Hepatocyte (in vitro differentiated cells): ENCODE measurements around the gene ITPRID2.

ENCODE experiments used
- EZH2 ChIP-seq: fragments of 200-600 bp; sonication (generic); IDR thresholded peaks from 2 replicates; pipeline ENCODE4 v1.6.1; 2016; ENCODE audit warnings: antibody characterized with exemption, mild to moderate bottlenecking, borderline replicate concordance
- EZH2phosphoT487 ChIP-seq: fragments of 200-600 bp; sonication (generic); IDR thresholded peaks from one replicate; pipeline ENCODE4 v1.6.1; 2018; ENCODE audit warnings: antibody characterized with exemption, mild to moderate bottlenecking, low read depth, moderate library complexity; ENCODE audit not compliant: unreplicated experiment, severe bottlenecking
- TF ChIP-seq, protein P1 (sequence below): fragments of 200-600 bp; sonication (generic); IDR thresholded peaks from 2 replicates; pipeline ENCODE4 v1.5.1; 2016; ENCODE audit warnings: antibody characterized with exemption, mild to moderate bottlenecking; ENCODE audit not compliant: poor library complexity

DNA sequence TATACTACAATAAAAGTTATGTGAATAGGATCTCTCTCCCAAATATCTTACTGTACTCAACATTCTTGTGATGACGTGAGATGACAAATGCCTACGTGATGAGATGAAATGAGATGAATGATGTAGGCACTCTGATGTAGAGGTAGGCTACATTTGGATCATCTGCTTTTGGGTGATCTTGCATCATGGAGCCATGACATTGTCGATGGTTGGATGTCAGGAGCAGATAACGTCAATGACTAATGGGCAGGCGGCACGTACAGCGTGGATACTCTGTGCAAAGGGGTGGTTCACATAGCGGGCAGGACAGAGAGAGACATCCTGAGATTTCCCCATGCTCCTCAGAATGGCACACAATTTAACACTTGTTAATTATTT lies 53.4 kb downstream of the ITPRID2 start:
- TF ChIP-seq, protein P1, sequence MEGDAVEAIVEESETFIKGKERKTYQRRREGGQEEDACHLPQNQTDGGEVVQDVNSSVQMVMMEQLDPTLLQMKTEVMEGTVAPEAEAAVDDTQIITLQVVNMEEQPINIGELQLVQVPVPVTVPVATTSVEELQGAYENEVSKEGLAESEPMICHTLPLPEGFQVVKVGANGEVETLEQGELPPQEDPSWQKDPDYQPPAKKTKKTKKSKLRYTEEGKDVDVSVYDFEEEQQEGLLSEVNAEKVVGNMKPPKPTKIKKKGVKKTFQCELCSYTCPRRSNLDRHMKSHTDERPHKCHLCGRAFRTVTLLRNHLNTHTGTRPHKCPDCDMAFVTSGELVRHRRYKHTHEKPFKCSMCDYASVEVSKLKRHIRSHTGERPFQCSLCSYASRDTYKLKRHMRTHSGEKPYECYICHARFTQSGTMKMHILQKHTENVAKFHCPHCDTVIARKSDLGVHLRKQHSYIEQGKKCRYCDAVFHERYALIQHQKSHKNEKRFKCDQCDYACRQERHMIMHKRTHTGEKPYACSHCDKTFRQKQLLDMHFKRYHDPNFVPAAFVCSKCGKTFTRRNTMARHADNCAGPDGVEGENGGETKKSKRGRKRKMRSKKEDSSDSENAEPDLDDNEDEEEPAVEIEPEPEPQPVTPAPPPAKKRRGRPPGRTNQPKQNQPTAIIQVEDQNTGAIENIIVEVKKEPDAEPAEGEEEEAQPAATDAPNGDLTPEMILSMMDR: no peak
- no peak for TF ChIP-seq EZH2phosphoT487
- TF ChIP-seq EZH2: no peak
